HAP-1 (cell line): Measurements from ENCODE around the gene SIPA1L3.

Experiments used
- DNase-seq, 2 experiments: peaks; one replicate each; pipeline ENCODE4 v3.0.0-alpha.2; 2016 to 2020; ENCODE audit warnings: low spot score in 2 of 2
- H3K27me3 ChIP-seq: fragments of 250-450 bp; sonication (Bioruptor Pico); 2 replicates; pipeline ENCODE4 v1.5.1; 2020; ENCODE audit warnings: low read depth, mild to moderate bottlenecking, moderate library complexity
- H3K36me3 ChIP-seq: fragments of 250-450 bp; sonication (Bioruptor Pico); replicated peaks from 2 replicates; pipeline ENCODE4 v1.5.1; 2020; ENCODE audit warnings: mild to moderate bottlenecking
- H3K4me1 ChIP-seq: fragments of 250-450 bp; sonication (Bioruptor Pico); 2 replicates; pipeline ENCODE4 v1.5.1; 2020; ENCODE audit warnings: mild to moderate bottlenecking
- H3K4me3 ChIP-seq: fragments of 250-450 bp; sonication (Bioruptor Pico); 2 replicates; pipeline ENCODE4 v1.5.1; 2020; ENCODE audit warnings: mild to moderate bottlenecking, moderate library complexity
- H3K9me3 ChIP-seq: fragments of 250-450 bp; sonication (Bioruptor Pico); 2 replicates; pipeline ENCODE4 v1.5.1; 2020; ENCODE audit warnings: mild to moderate bottlenecking, moderate library complexity
- in situ Hi-C: fragments of 300-500 bp; cut with MboI; formaldehyde crosslinking; loops from 3 replicates; pipeline ENCODE4 v1.14.3; 2020; ENCODE audit warnings: low sequenced_read_pairs, inconsistent platforms, mixed read lengths

SIPA1L3 gene

GRCh38 chr19:38036707-38037611, 130.0 kb downstream of the SIPA1L3 start:
- no peaks in the 10 kb centered on the region for H3K36me3 ChIP-seq
- H3K4me1 ChIP-seq = no peaks in the 10 kb centered on the region
- in situ Hi-C loops = no loop called here
- H3K9me3 ChIP-seq = peaks cover 3% of the 10 kb centered on the region; the same call in 1 of the 2 replicates
- H3K27me3 ChIP-seq = no peaks in the 10 kb centered on the region
- no peak overlapping the region for H3K4me3 ChIP-seq
- no peak for DNase-seq

DNA sequence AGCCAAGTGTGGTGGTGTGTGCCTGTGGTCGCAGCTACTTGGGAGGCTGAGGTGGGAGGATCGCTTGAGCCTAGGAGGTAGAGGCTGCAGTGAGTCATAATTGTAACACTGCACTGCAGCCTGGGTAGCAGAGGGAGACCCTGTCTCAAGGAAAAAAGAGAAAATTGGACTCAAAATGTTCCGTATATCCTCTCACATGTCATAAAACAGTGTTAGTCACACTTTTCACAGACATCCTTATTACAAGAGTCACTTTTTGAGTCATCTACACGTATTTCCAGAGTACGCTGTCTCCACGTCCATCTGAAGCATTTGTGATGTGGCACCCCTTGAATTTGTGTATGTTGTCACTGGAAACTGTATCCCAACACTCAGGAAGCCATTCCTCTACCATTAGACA, 133.0 kb downstream of the SIPA1L3 start:
- DNase-seq = no peak
- Histone ChIP-seq H3K27me3 (no peaks in the 10 kb centered on the region), H3K9me3 (peaks cover 4% of the 10 kb centered on the region; the same call in 1 of the 2 replicates), H3K4me1 (no peaks in the 10 kb centered on the region), H3K4me3 (no peak overlapping the region), H3K36me3 (no peaks in the 10 kb centered on the region)
- in situ Hi-C loops = no loop called here

DNA sequence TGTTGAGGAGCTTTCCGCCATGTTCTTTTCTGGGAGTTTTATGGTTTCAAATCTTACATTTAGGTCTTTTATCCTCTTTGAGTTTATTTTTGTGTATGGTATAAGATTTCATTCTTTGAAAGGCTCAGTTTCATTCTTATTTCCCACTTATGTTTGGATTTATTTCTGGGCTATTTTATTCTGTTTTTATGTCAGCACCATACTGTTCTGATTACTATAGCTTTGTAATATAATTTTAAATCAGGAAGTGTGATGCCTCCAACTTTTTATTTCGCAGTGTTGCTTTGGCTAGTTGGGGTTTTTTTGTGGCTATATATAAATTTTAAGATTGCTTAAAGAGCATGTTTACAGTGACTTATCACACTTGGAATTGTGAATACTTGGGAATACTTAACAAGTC, 135.1 kb downstream of the SIPA1L3 start:
- Histone ChIP-seq H3K36me3 (no peaks in the 10 kb centered on the region), H3K4me1 (no peaks in the 10 kb centered on the region), H3K27me3 (no peaks in the 10 kb centered on the region), H3K9me3 (peaks cover 4% of the 10 kb centered on the region; the same call in 1 of the 2 replicates), H3K4me3 (no peak overlapping the region)
- DNase-seq = no peak
- in situ Hi-C loops = no loop called here

GRCh38 chr19:38043649-38044144, 136.7 kb downstream of the SIPA1L3 start:
- no peaks in the 10 kb centered on the region for H3K4me1 ChIP-seq
- no peak overlapping the region for H3K4me3 ChIP-seq
- no peaks in the 10 kb centered on the region for H3K27me3 ChIP-seq
- H3K36me3 ChIP-seq = no peaks in the 10 kb centered on the region
- H3K9me3 ChIP-seq = peaks cover 4% of the 10 kb centered on the region; the same call in 1 of the 2 replicates
- no peak for DNase-seq
- in situ Hi-C loops = no loop called here

GRCh38 chr19:38044267-38045111, 137.5 kb downstream of the SIPA1L3 start:
- Histone ChIP-seq H3K36me3 (no peaks in the 10 kb centered on the region), H3K4me1 (no peaks in the 10 kb centered on the region), H3K27me3 (no peaks in the 10 kb centered on the region), H3K4me3 (no peak overlapping the region), H3K9me3 (peaks cover 4% of the 10 kb centered on the region; the same call in 1 of the 2 replicates)
- in situ Hi-C loops = no loop called here
- DNase-seq = no peak

GRCh38 chr19:38045554-38046253, 138.7 kb downstream of the SIPA1L3 start:
- no peak overlapping the region for H3K4me3 ChIP-seq
- H3K9me3 ChIP-seq = peaks cover 4% of the 10 kb centered on the region; the same call in 1 of the 2 replicates
- H3K4me1 ChIP-seq = no peaks in the 10 kb centered on the region
- H3K36me3 ChIP-seq = no peaks in the 10 kb centered on the region
- in situ Hi-C loops = no loop called here
- no peak for DNase-seq
- H3K27me3 ChIP-seq = no peaks in the 10 kb centered on the region

GRCh38 chr19:38046254-38047048, 139.4 kb downstream of the SIPA1L3 start:
- Histone ChIP-seq H3K36me3 (no peaks in the 10 kb centered on the region), H3K9me3 (peaks cover 4% of the 10 kb centered on the region; the same call in 1 of the 2 replicates), H3K4me3 (no peak overlapping the region), H3K27me3 (no peaks in the 10 kb centered on the region), H3K4me1 (no peaks in the 10 kb centered on the region)
- DNase-seq = no peak
- in situ Hi-C loops = no loop called here

DNA sequence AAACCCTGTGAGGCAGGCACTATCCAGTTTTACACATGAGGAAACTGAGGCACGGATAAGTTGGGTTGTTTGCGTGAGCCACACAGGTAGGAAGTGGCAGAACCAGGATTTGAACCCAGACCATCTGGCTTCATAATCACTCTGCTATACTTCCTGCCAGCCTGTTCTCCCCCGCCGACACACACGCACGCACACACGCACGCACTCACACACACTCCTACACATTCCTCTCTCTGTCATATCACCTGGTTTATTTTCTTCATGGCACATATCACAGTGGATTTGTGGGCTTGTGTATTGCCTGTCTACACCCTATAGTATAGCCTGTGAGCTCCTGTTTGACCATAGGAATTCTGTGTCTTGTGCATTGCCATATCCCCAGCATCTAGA, 140.0 kb downstream of the SIPA1L3 start:
- Histone ChIP-seq H3K27me3 (no peaks in the 10 kb centered on the region), H3K4me1 (no peaks in the 10 kb centered on the region), H3K36me3 (no peaks in the 10 kb centered on the region), H3K4me3 (no peak overlapping the region), H3K9me3 (no peaks in the 10 kb centered on the region; the same call in 1 of the 2 replicates)
- no peak for DNase-seq
- in situ Hi-C loops = no loop called here

GRCh38 chr19:38047641-38048040, 140.6 kb downstream of the SIPA1L3 start:
- DNase-seq = no peak
- Histone ChIP-seq H3K9me3 (no peaks in the 10 kb centered on the region), H3K4me3 (no peak overlapping the region), H3K4me1 (no peaks in the 10 kb centered on the region), H3K27me3 (no peaks in the 10 kb centered on the region), H3K36me3 (no peaks in the 10 kb centered on the region)
- in situ Hi-C loops = no loop called here

- DNase-seq = no peak
- Histone ChIP-seq H3K36me3 (no peaks in the 10 kb centered on the region), H3K27me3 (no peaks in the 10 kb centered on the region), H3K9me3 (no peaks in the 10 kb centered on the region), H3K4me3 (no peak overlapping the region), H3K4me1 (no peaks in the 10 kb centered on the region)
- in situ Hi-C loops = no loop called here
Observed at GRCh38 chr19:38049105-38049649, 142.2 kb downstream of the SIPA1L3 start.

GRCh38 chr19:38055010-38055409, 148.0 kb downstream of the SIPA1L3 start:
- no peak overlapping the region for H3K4me3 ChIP-seq
- H3K9me3 ChIP-seq = no peaks in the 10 kb centered on the region
- DNase-seq = no peak
- no peaks in the 10 kb centered on the region for H3K4me1 ChIP-seq
- H3K36me3 ChIP-seq = no peaks in the 10 kb centered on the region
- in situ Hi-C loops = no loop called here
- H3K27me3 ChIP-seq = no peaks in the 10 kb centered on the region

DNA sequence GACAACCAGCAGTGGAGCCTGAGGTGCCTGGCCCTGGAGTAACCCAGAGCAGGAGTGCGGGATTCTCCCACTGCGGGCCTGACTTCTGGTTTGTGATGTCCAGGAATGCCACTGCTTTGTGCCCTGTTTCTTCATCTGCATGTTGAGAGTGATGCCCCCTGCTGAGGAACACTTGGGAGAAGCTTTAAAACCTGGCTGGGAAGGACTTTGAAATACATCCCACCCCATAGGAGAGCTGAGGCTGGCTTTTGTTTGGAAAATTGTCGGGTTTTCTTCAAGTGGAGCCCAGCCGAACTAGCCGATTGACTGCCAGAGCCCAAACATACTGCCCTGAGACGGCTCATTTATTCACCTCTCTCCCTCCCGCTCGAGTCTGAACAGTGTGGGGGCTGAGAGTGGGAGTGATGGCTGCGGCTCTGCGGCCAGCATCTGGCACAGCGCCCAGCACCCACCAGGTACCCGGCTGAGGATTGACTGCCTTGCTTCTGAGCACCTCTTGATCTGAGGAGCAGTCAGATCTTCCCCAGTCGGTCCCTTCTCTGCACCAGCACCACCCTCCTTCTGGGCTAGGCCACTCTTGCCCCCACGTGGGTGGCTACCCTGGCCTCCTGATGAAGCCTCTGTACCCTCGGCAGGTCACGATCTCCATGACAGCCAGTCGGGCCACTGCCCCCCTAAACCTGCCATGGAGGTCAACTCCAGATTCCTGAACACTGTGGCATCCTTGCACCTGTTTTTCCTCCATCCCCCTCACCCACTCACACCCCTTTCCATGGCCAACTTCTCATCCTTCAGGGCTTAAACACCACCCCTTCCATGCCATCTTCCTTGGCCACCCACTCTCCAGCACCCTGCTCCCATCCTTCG, 148.9 kb downstream of the SIPA1L3 start:
- Histone ChIP-seq H3K4me3 (no peak overlapping the region), H3K4me1 (no peaks in the 10 kb centered on the region), H3K9me3 (no peaks in the 10 kb centered on the region), H3K27me3 (no peaks in the 10 kb centered on the region), H3K36me3 (no peaks in the 10 kb centered on the region)
- DNase-seq = no peak
- in situ Hi-C loops = no loop called here
